GM20431 (cell line): ENCODE measurements around the gene SLC24A4.

ENCODE experiments used
- in situ Hi-C: fragments of 300-500 bp; cut with MseI, MboI; formaldehyde crosslinking; loops from one replicate; pipeline ENCODE4 v1.15.0; 2020; ENCODE audit warnings: low sequenced_read_pairs; ENCODE audit not compliant: unreplicated experiment

SLC24A4 gene

GRCh38 chr14:92450351-92451070 lies 127.5 kb downstream of the SLC24A4 start:
- in situ Hi-C loops: no loop called here

GRCh38 chr14:92451245-92451644 lies 128.3 kb downstream of the SLC24A4 start:
- in situ Hi-C loops: no loop called here

- in situ Hi-C loops: no loop called here
These were observed 128.8 kb downstream of the SLC24A4 start for GRCh38 chr14:92451755-92452154.

- in situ Hi-C loops: no loop called here
These were observed 129.5 kb downstream of the SLC24A4 start for GRCh38 chr14:92452471-92452870.

GRCh38 chr14:92453691-92454090 lies 130.7 kb downstream of the SLC24A4 start:
- in situ Hi-C loops: no loop called here

- in situ Hi-C loops: no loop called here
These were observed 132.3 kb downstream of the SLC24A4 start for GRCh38 chr14:92455231-92455630.

- in situ Hi-C loops: no loop called here
These were observed 133.4 kb downstream of the SLC24A4 start for GRCh38 chr14:92456215-92457015.

GRCh38 chr14:92457016-92457565 lies 134.1 kb downstream of the SLC24A4 start:
- in situ Hi-C loops: no loop called here

GRCh38 chr14:92458136-92459029 lies 135.4 kb downstream of the SLC24A4 start:
- in situ Hi-C loops: no loop called here

- in situ Hi-C loops: no loop called here
These were observed 136.3 kb downstream of the SLC24A4 start for GRCh38 chr14:92459030-92459949.

- in situ Hi-C loops: no loop called here
These were observed 137.0 kb downstream of the SLC24A4 start for GRCh38 chr14:92459950-92460421.

GRCh38 chr14:92460541-92460915 lies 137.6 kb downstream of the SLC24A4 start:
- in situ Hi-C loops: no loop called here

- in situ Hi-C loops: no loop called here
These were observed 138.1 kb downstream of the SLC24A4 start for GRCh38 chr14:92460916-92461579.

GRCh38 chr14:92461891-92462290 lies 138.9 kb downstream of the SLC24A4 start:
- in situ Hi-C loops: no loop called here

- in situ Hi-C loops: no loop called here
These were observed 139.6 kb downstream of the SLC24A4 start for GRCh38 chr14:92462568-92462967.

GRCh38 chr14:92463141-92463540 lies 140.2 kb downstream of the SLC24A4 start:
- in situ Hi-C loops: no loop called here

- in situ Hi-C loops: no loop called here
These were observed 141.2 kb downstream of the SLC24A4 start for GRCh38 chr14:92464156-92464555.

- in situ Hi-C loops: no loop called here
These were observed 141.8 kb downstream of the SLC24A4 start for GRCh38 chr14:92464716-92465115.
